ENCODE data around the gene PTPRC.

DNA sequence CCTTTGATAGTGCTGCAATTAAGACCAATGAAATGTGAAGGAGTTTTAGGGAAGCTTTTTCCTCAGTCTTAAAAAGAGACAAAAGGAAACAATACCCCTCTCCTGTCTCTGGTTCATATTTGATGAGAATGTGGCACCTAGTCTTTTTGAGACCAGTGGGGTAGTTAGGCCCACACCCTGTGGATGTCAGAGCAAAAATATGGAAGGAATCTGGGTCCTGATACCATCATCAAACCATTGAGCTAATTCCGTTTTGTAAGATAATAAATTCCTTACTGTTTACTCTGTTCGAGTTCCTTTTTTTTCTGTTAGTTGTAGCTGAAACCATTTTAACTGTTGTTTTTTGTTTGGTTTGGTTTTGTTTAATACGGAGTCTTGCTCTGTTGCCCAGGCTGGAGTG lies 33.3 kb downstream of the PTPRC start:
- TF ChIP-seq, protein P1, sequence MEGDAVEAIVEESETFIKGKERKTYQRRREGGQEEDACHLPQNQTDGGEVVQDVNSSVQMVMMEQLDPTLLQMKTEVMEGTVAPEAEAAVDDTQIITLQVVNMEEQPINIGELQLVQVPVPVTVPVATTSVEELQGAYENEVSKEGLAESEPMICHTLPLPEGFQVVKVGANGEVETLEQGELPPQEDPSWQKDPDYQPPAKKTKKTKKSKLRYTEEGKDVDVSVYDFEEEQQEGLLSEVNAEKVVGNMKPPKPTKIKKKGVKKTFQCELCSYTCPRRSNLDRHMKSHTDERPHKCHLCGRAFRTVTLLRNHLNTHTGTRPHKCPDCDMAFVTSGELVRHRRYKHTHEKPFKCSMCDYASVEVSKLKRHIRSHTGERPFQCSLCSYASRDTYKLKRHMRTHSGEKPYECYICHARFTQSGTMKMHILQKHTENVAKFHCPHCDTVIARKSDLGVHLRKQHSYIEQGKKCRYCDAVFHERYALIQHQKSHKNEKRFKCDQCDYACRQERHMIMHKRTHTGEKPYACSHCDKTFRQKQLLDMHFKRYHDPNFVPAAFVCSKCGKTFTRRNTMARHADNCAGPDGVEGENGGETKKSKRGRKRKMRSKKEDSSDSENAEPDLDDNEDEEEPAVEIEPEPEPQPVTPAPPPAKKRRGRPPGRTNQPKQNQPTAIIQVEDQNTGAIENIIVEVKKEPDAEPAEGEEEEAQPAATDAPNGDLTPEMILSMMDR (IDR thresholded peaks at IDR 0.05; ENCODE audit: low read depth, low read length) = no peak
- TF ChIP-seq MYC (IDR thresholded peaks at IDR 0.05; ENCODE audit: low read depth, low read length) (no peak), POLR2A (IDR thresholded peaks at IDR 0.05; ENCODE audit: extremely low read depth, insufficient read length) (no peak)

All from NB4 (cell line).